Mesothelial cell of epicardium (in vitro differentiated cells): ENCODE measurements around the gene GLP2R. TPM values are rescaled to one million over a fixed set of nuclear protein-coding genes. Genes with fewer than 3 reads are reported as not detected.

Experiments
- DNase-seq, 2 experiments: peaks; one replicate each; pipeline ENCODE4 v3.0.0; 2021; ENCODE audit warnings: low spot score in 2 of 2; ENCODE audit not compliant: unreplicated experiment in 2 of 2
- H3K27ac Mint-ChIP-seq: 2 replicates; pipeline ENCODE4 v1.8.0; 2021; ENCODE audit warnings: mixed read lengths
- H3K27me3 Mint-ChIP-seq: 2 replicates; pipeline ENCODE4 v1.8.0; 2021; ENCODE audit warnings: low read depth, mixed read lengths
- H3K36me3 Mint-ChIP-seq: 2 replicates; pipeline ENCODE4 v1.8.0; 2021; ENCODE audit warnings: mixed read lengths
- H3K4me1 Mint-ChIP-seq: 2 replicates; pipeline ENCODE4 v1.8.0; 2021; ENCODE audit warnings: mixed read lengths
- H3K4me3 Mint-ChIP-seq: 2 replicates; pipeline ENCODE4 v1.8.0; 2021; ENCODE audit warnings: mild to moderate bottlenecking, moderate library complexity, mixed read lengths
- H3K9me3 Mint-ChIP-seq: 2 replicates; pipeline ENCODE4 v1.8.0; 2021; ENCODE audit warnings: mixed read lengths
- CTCF ChIP-seq: fragments of 200-600 bp; sonication (generic); IDR thresholded peaks from one replicate; pipeline ENCODE4 v1.5.0; 2021; ENCODE audit warnings: antibody characterized with exemption; ENCODE audit not compliant: unreplicated experiment
- total RNA-seq: library from RNA; stranded (reverse); gene quantifications from 3 replicates; pipeline ENCODE4 v1.2.1, GENCODE V29; 2021

GLP2R gene
- total RNA-seq, 1 donor from 2014 or later = 1.5 TPM

- H3K27ac Mint-ChIP-seq = no peak overlapping the region
- H3K36me3 Mint-ChIP-seq = peaks cover 3% of the 10 kb centered on the region
- DNase-seq = no peak
- no peaks in the 10 kb centered on the region for H3K4me1 Mint-ChIP-seq
- H3K9me3 Mint-ChIP-seq = peaks cover 10% of the 10 kb centered on the region
- peaks cover 14% of the 10 kb centered on the region for H3K27me3 Mint-ChIP-seq
- TF ChIP-seq CTCF = no peak
- H3K4me3 Mint-ChIP-seq = no peak overlapping the region
Measured at GRCh38 chr17:9809409-9809808, 16.3 kb upstream of the GLP2R start.

- H3K36me3 Mint-ChIP-seq = no peaks in the 10 kb centered on the region
- peaks cover 7% of the 10 kb centered on the region for H3K27me3 Mint-ChIP-seq
- no peak overlapping the region for H3K4me3 Mint-ChIP-seq
- TF ChIP-seq CTCF = no peak
- no peaks in the 10 kb centered on the region for H3K4me1 Mint-ChIP-seq
- no peak for DNase-seq
- H3K27ac Mint-ChIP-seq = no peak overlapping the region
- H3K9me3 Mint-ChIP-seq = peaks cover under 1% of the 10 kb centered on the region
Measured at GRCh38 chr17:9810100-9810949, 15.4 kb upstream of the GLP2R start.

- Mint-ChIP-seq H3K4me1 (no peaks in the 10 kb centered on the region), H3K27ac (no peak overlapping the region), H3K27me3 (peaks cover 7% of the 10 kb centered on the region), H3K9me3 (no peaks in the 10 kb centered on the region), H3K4me3 (no peak overlapping the region), H3K36me3 (no peaks in the 10 kb centered on the region)
- DNase-seq = no peak
- TF ChIP-seq CTCF = no peak
Measured at GRCh38 chr17:9811086-9811485, 14.6 kb upstream of the GLP2R start.

GRCh38 chr17:9811537-9811936 lies 14.2 kb upstream of the GLP2R start:
- H3K4me1 Mint-ChIP-seq = no peaks in the 10 kb centered on the region
- no peak for TF ChIP-seq CTCF
- no peak for DNase-seq
- peaks cover 7% of the 10 kb centered on the region for H3K27me3 Mint-ChIP-seq
- H3K9me3 Mint-ChIP-seq = no peaks in the 10 kb centered on the region
- H3K36me3 Mint-ChIP-seq = no peaks in the 10 kb centered on the region
- H3K27ac Mint-ChIP-seq = no peak overlapping the region
- H3K4me3 Mint-ChIP-seq = no peak overlapping the region

GRCh38 chr17:9813166-9813565 lies 12.6 kb upstream of the GLP2R start:
- no peak overlapping the region for H3K4me3 Mint-ChIP-seq
- H3K4me1 Mint-ChIP-seq = no peaks in the 10 kb centered on the region
- no peak for TF ChIP-seq CTCF
- H3K36me3 Mint-ChIP-seq = no peaks in the 10 kb centered on the region
- H3K27me3 Mint-ChIP-seq = peaks cover 2% of the 10 kb centered on the region
- no peak for DNase-seq
- H3K27ac Mint-ChIP-seq = no peak overlapping the region
- H3K9me3 Mint-ChIP-seq = no peaks in the 10 kb centered on the region
